SK-N-SH treated with all-trans-retinoic acid at 6 μM for 48 hours (cell line): ENCODE results near the gene SPINK6.

Source experiments
- ATAC-seq: fragments of 200-7000 bp; cut with Tn5 transposase; 3 replicates; pipeline ENCODE4 v1.9.1; 2020; ENCODE audit warnings: mild to moderate bottlenecking, moderate library complexity
- ARNTL ChIP-seq: fragments of 450-650 bp; formaldehyde crosslinking; IDR thresholded peaks from 2 replicates; pipeline ENCODE4 v1.5.0; 2020; ENCODE audit warnings: low read depth, mild to moderate bottlenecking, moderate library complexity, borderline replicate concordance
- BACH2 ChIP-seq: fragments of 250-450 bp; sonication (Bioruptor Pico); IDR thresholded peaks from 2 replicates; pipeline ENCODE4 v1.9.0; 2021; ENCODE audit warnings: mild to moderate bottlenecking, borderline replicate concordance
- CREB5 ChIP-seq: fragments of 250-450 bp; sonication (Bioruptor Pico); IDR thresholded peaks from 2 replicates; pipeline ENCODE4 v1.5.1; 2020; ENCODE audit warnings: low read depth, mild to moderate bottlenecking, moderate library complexity
- ESRRG ChIP-seq: fragments of 250-450 bp; sonication (Bioruptor Pico); IDR thresholded peaks from 2 replicates; pipeline ENCODE4 v1.6.1; 2021; ENCODE audit warnings: mild to moderate bottlenecking
- GLIS3 ChIP-seq: fragments of 250-450 bp; sonication (Bioruptor Pico); IDR thresholded peaks from 2 replicates; pipeline ENCODE4 v1.5.0; 2020; ENCODE audit warnings: mild to moderate bottlenecking, moderate library complexity
- ISL1 ChIP-seq: fragments of 250-450 bp; sonication (Bioruptor Pico); IDR thresholded peaks from 2 replicates; pipeline ENCODE4 v2.1.2; 2022; ENCODE audit warnings: mild to moderate bottlenecking, moderate library complexity
- POU6F1 ChIP-seq: fragments of 250-450 bp; sonication (Bioruptor Pico); IDR thresholded peaks from 2 replicates; pipeline ENCODE4 v1.8.0; 2021; ENCODE audit warnings: low read depth, mild to moderate bottlenecking, moderate library complexity, borderline replicate concordance
- PPARA ChIP-seq: fragments of 250-450 bp; sonication (Bioruptor Pico); IDR thresholded peaks from 2 replicates; pipeline ENCODE4 v1.5.0; 2020; ENCODE audit warnings: mild to moderate bottlenecking, borderline replicate concordance
- RARB ChIP-seq: fragments of 250-450 bp; sonication (Bioruptor Pico); IDR thresholded peaks from 2 replicates; pipeline ENCODE4 v1.8.0; 2021; ENCODE audit warnings: mild to moderate bottlenecking, moderate library complexity
- SNAI2 ChIP-seq: fragments of 250-450 bp; sonication (Bioruptor Pico); IDR thresholded peaks from 2 replicates; pipeline ENCODE4 v1.5.0; 2020; ENCODE audit warnings: mild to moderate bottlenecking, moderate library complexity
- TCF4 ChIP-seq: fragments of 250-450 bp; sonication (Bioruptor Pico); IDR thresholded peaks from 2 replicates; pipeline ENCODE4 v1.8.0; 2021; ENCODE audit warnings: mild to moderate bottlenecking, moderate library complexity, borderline replicate concordance
- TOX ChIP-seq: fragments of 250-450 bp; sonication (Bioruptor Pico); IDR thresholded peaks from 2 replicates; pipeline ENCODE4 v1.8.0; 2021; ENCODE audit warnings: mild to moderate bottlenecking, moderate library complexity, borderline replicate concordance
- TSHZ2 ChIP-seq: fragments of 250-450 bp; sonication (Bioruptor Pico); IDR thresholded peaks from 2 replicates; pipeline ENCODE4 v1.5.0; 2020; ENCODE audit warnings: mild to moderate bottlenecking, moderate library complexity
- ZC3H10 ChIP-seq: fragments of 250-450 bp; sonication (Bioruptor Pico); IDR thresholded peaks from 2 replicates; pipeline ENCODE4 v1.5.1; 2021; ENCODE audit warnings: mild to moderate bottlenecking, moderate library complexity
- ZFP3 ChIP-seq: fragments of 250-450 bp; sonication (Bioruptor Pico); IDR thresholded peaks from 2 replicates; pipeline ENCODE4 v1.5.0; 2020; ENCODE audit warnings: mild to moderate bottlenecking, moderate library complexity
- ZFP30 ChIP-seq: fragments of 450-650 bp; formaldehyde crosslinking; IDR thresholded peaks from 2 replicates; pipeline ENCODE4 v1.5.0; 2022; ENCODE audit warnings: mild to moderate bottlenecking, moderate library complexity
- ZNF70 ChIP-seq: fragments of 450-650 bp; formaldehyde crosslinking; IDR thresholded peaks from 2 replicates; pipeline ENCODE4 v1.5.0; 2020; ENCODE audit warnings: mild to moderate bottlenecking, moderate library complexity
- ZNF8 ChIP-seq: fragments of 450-650 bp; formaldehyde crosslinking; IDR thresholded peaks from 2 replicates; pipeline ENCODE4 v1.5.0; 2020; ENCODE audit warnings: mild to moderate bottlenecking, moderate library complexity
- TF ChIP-seq, protein P1 (sequence below): fragments of 250-450 bp; sonication (Bioruptor Pico); IDR thresholded peaks from 2 replicates; pipeline ENCODE4 v1.8.0; 2020; ENCODE audit warnings: mild to moderate bottlenecking, moderate library complexity, borderline replicate concordance

SPINK6 gene

GRCh38 chr5:148163345-148163744, 39.5 kb upstream of the SPINK6 start (continued):
- no peak for TF ChIP-seq TOX (CRISPR knock-in tag)
- TF ChIP-seq PPARA (CRISPR knock-in tag): no peak
- no peak for TF ChIP-seq ISL1 (CRISPR knock-in tag)
- TF ChIP-seq BACH2 (CRISPR knock-in tag): no peak
- no peak for TF ChIP-seq RARB
- no peak for TF ChIP-seq TSHZ2 (CRISPR knock-in tag)
- TF ChIP-seq ZC3H10: no peak
- no peak for TF ChIP-seq ZNF70 (CRISPR knock-in tag)

GRCh38 chr5:148166550-148167283, 36.1 kb upstream of the SPINK6 start:
- TF ChIP-seq RARB (no peak), ZNF8 (CRISPR knock-in tag) (no peak), GLIS3 (CRISPR knock-in tag) (no peak), SNAI2 (no peak), ESRRG (no peak)
- ATAC-seq: no peak

GRCh38 chr5:148168246-148168645, 34.6 kb upstream of the SPINK6 start, which contains the start of gene SPINK14:
TSS of gene SPINK14 (plus strand) at chr5:148168546. CDS start at chr5:148169733, 1,187 bp downstream.
- no peak for ATAC-seq
- TF ChIP-seq CREB5 (CRISPR knock-in tag): no peak
- TF ChIP-seq, protein P1, sequence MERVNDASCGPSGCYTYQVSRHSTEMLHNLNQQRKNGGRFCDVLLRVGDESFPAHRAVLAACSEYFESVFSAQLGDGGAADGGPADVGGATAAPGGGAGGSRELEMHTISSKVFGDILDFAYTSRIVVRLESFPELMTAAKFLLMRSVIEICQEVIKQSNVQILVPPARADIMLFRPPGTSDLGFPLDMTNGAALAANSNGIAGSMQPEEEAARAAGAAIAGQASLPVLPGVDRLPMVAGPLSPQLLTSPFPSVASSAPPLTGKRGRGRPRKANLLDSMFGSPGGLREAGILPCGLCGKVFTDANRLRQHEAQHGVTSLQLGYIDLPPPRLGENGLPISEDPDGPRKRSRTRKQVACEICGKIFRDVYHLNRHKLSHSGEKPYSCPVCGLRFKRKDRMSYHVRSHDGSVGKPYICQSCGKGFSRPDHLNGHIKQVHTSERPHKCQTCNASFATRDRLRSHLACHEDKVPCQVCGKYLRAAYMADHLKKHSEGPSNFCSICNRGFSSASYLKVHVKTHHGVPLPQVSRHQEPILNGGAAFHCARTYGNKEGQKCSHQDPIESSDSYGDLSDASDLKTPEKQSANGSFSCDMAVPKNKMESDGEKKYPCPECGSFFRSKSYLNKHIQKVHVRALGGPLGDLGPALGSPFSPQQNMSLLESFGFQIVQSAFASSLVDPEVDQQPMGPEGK: no peak
- no peak for TF ChIP-seq ZFP30 (CRISPR knock-in tag)
- no peak for TF ChIP-seq RARB
- no peak for TF ChIP-seq ISL1 (CRISPR knock-in tag)
- TF ChIP-seq TSHZ2 (CRISPR knock-in tag): no peak
- TF ChIP-seq ZNF70 (CRISPR knock-in tag): no peak
- no peak for TF ChIP-seq ZC3H10
- TF ChIP-seq POU6F1: no peak
- TF ChIP-seq ZNF8 (CRISPR knock-in tag): no peak
- TF ChIP-seq ZFP3 (CRISPR knock-in tag): no peak
- no peak for TF ChIP-seq ARNTL
- no peak for TF ChIP-seq GLIS3 (CRISPR knock-in tag)
- no peak for TF ChIP-seq TCF4
